GM19351 (cell line): ENCODE results near the gene REPS2.
"Not testable (repeated sequence)": the region's sequence is repeated elsewhere in the genome, so short reads cannot be mapped to it uniquely, and the experiment has no call there.

Source experiments
- ATAC-seq: cut with Tn5 transposase; IDR thresholded peaks from one replicate; pipeline ENCODE4 v1.9.1; 2021; ENCODE audit warnings: mild to moderate bottlenecking, moderate library complexity; ENCODE audit not compliant: unreplicated experiment

The REPS2 gene

DNA sequence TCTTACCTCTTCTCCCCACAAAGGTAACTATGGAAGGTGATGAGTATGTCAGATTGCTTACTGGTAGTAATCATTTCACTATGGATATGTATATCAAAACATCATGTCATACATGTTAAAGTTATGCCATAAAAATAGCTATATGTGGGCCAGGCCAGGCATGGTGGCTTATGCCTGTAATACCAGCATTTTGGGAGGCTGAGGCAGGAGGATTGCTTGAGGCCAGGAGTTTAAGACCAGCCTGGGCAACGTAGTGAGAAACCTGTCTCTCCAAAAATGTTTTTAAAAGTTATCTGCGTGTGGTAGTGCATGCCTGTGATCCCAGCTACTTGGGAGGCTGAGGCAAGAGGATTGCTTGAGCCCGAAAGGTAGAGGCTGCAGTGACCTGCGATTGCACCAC lies 16.2 kb downstream of the REPS2 start:
- not testable (repeated sequence) for ATAC-seq

DNA sequence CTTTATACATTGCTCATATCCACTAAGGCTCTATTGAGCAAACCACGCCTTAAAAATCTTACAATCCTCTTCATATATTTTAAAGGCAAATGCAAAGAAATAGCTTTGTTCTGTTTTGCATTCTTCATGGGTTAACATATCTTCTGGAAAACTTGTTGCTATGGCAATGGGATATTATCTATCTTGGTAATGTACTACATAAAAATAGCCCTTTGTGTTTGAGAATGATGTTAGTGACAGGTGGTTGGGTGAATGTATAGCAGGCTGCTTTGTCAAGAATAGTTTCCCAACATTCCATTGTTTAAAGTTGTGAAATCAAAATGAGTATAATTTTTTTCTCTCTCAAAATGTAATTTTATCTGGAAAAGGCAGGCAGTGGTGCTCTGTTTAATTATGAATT lies 16.8 kb downstream of the REPS2 start:
- no peak for ATAC-seq

DNA sequence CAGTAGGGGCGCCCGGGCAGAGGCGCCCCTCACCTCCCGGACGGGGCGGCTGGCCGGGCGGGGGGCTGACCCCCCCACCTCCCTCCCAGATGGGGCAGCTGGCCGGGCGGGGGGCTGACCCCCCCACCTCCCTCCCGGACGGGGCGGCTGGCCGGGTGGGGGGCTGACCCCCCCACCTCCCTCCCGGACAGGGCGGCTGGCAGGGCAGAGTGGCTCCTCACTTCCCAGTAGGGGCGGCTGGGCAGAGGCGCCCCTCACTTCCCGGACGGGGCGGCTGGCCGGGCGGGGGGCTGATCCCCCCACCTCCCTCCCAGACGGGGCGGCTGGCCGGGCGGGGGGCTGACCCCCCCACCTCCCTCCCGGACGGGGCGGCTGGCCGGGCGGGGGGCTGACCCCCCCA lies 18.5 kb downstream of the REPS2 start:
- not testable (repeated sequence) for ATAC-seq

DNA sequence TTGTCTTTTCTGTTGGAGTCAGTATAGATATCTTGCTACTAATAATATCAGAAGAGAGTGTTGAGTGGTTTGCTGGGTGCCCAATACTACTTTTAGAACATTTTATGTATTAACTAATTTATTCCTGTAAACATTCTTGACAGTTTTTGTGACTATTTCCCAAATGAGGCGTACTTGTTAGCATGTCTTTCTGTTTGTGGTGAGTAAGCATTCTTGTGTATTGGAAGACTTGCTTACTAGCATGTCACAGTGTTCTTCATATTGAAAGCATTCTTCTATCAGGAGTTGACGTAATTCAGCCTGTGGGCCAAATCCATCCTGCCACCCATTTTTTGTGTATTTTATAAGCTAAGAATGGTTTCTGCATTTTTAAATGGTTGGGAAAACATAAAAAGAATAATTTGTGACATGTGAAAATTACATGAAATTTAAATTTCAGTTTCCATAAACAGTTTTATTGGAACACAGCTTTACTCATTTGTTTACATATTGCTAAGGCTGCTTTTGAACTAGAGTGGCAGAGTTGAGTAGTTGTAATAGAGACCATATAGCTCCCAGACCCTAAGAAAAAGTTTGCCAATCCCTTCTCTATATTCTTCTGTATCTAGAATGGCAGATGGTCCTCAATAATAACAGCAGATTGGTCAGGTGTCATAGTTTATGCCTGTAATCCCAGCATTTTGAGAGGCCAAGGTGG lies 20.4 kb downstream of the REPS2 start:
- no peak for ATAC-seq

DNA sequence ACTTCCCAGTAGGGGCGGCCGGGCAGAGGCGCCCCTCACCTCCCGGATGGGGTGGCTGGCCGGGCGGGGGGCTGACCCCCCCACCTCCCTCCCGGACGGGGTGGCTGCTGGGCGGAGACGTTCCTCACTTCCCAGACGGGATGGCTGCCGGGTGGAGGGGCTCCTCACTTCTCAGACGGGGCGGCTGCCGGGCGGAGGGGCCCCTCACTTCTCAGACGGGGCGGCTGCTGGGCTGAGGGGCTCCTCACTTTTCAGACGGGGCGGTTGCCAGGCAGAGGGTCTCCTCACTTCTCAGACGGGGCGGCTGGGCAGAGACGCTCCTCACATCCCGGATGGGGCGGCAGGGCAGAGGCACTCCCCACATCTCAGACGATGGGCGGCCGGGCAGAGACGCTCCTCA lies 22.3 kb downstream of the REPS2 start:
- not testable (repeated sequence) for ATAC-seq

DNA sequence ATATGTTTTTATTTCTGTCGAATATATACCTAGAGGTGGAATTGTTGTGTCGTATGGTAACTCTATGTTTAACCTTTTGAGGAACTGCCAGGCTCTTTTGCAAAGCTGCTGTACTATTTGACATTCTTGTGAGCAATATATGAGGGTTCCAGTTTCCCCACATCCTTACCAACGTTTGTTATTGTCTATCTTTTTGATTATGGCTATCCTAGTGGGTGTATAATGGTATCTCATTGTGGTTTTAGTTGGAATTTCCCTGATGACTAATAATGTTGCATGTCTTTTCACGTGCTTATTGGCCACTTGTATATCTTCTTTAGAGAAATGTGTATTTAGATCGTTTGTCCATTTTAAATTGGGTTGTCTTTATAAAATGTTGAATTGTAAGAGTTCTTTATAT lies 24.5 kb downstream of the REPS2 start:
- ATAC-seq: no peak

DNA sequence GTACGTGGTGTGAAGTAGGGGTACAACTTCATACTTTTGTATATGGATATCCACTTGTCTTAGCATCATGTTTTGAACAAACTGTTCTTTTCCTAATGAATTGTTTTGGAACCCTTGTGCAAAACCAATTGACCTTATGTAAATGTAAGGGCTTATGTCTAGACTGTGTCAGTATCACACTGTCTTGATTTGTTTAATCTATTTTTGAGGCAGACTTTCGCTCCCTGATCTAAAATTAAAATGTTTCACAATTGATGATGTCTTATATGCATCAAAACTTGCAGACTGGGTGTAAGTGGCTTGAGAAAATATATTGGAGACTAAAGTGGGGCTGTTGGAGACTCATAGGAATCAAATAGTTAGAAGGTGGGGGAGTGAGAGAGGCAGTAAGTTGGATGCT lies 25.2 kb downstream of the REPS2 start:
- ATAC-seq: no peak

DNA sequence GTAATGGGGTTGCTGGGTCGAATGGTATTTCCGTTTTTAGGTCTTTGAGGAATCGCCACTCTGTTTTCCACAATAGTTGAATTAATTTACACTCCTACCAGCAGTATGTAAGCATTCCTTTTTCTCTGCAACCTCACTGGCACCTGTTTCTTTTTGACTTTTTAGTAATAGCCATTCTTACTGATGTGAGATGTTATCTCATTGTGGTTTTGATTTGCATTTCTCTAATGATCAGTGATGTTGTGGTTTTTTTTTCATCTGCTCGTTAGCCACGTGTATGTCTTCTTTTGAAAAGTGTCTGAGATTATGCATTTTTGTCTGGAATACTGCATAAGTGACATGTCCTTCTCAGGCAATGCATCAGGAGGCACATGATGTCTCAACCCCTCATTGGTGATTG lies 28.8 kb downstream of the REPS2 start:
- ATAC-seq: peak; percentile 55

DNA sequence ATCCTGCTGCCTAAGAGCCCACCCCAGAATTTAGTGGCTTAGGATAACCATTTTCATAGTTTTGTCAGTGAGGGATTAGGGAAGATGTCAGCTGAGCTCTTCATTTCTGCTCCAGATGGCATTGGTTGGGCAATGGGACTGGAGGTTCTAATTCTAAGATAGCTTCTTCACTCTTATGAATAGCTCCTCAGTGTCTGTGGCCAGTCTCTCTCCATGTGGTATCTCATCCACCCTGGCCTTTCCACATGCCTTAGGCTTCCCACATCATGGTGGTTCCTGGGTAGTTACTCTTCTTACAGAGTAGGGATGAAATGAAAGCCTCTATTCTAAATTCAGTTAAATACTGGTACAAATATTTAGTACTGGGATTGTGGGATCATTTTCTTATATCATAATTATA lies 31.3 kb downstream of the REPS2 start:
- no peak for ATAC-seq

DNA sequence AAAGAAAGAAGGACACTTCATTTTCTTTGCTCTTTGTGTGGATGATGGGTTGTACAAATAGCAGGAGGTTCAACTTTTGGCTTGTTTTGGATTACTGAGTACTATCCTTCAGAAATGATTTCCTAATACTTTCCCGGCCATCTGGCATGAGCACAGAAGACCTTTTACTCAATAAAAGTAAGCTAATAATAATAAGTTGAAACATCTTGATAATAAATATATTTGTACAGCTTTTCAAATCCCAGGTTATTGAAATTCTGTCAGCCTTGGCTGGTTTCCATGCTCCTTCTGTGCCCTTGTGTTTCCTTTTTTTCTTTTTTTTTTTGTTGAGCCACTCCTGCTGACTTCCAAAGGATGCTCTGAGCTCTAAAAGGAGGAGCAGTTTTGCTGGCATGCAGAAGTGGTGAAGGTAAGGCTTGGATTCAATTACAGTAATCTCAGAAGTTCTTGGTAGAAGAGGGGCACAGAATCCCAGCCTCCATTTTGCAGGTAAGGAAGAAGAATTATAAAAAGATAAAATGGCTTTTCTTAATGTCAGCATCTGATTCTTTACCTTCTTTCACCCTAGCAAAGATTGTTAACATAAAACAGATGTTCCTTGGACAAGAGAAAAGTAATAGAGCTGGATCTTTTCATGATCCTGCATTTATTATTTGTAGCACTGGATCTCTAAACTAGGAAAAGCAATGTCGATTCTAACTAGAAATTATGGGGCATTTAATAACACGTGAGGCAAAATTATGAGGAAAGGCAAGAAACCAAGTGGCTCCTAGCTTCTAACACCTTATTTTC lies 31.9 kb downstream of the REPS2 start:
- no peak for ATAC-seq

DNA sequence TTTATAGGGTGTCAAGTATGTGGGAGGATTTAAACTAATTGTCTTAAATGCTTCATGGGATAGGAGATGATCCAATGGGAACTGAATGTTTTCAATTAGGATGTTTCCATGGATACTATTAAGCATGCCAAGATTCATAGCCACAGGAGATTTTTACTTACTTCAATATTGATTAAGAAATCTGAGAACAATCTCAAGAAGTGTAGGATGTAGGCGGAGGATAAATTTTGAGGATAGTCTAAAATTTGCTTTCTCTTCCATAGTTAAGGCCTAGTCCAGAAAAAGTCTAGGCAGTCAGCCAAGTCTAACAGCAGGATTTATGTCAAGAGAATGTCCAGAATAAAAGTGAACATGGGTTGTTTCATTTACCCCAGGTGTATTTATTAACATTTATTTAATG lies 32.8 kb downstream of the REPS2 start:
- no peak for ATAC-seq

DNA sequence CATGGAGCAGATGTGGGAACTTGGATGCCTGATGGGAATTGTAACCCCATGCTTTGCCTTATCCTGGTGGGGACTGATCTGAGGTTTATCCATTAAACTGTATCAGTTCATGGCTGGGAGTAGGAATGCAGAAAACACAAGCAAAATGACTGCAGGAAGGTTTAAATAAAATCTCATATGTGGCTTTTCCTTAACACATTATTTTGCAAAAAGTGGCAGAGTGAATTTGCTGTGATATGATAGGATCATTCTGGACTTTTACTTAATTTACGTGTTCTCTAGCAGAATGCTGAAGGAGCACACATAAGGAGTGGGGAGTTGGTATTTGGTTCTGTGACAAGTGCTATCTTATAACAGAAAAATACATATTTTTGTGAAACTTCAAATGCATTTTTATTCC lies 34.8 kb downstream of the REPS2 start:
- ATAC-seq: no peak

DNA sequence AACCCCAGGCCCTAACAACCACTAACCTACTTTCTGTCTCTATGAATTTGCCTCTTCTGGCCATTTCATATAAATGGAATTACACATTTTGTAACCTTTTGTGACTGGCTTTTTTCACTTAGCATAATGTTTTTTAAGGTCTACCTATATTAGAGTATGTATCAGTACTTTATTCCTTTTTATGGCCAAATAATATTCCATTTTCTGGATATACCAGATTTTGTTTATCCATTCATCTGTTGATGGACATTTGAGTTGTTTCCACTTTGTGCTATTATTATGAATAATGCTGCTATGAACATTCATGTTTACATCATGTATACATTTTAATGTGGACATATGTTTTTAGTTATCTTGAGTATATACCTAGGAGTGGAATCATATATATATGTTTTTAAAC lies 35.5 kb downstream of the REPS2 start:
- no peak for ATAC-seq

DNA sequence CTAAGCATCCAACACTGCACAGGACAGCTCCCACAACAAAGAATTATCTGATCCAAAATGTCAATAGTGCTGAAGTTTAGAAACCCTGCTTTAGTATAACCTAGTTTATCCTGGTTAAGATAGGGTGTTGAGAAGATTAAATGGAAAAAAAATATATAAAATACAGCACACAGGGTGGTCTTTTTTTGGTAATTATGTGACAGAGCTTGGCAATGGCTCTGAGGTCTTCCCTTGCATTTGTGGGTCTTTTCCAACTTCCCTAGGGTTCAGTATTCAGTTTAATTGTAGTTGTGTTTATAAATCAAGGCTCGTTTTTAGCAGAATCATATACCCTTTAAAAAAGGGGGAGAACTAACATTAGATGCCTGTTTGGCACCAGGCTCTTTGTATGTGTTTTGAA lies 36.6 kb downstream of the REPS2 start:
- ATAC-seq: no peak

DNA sequence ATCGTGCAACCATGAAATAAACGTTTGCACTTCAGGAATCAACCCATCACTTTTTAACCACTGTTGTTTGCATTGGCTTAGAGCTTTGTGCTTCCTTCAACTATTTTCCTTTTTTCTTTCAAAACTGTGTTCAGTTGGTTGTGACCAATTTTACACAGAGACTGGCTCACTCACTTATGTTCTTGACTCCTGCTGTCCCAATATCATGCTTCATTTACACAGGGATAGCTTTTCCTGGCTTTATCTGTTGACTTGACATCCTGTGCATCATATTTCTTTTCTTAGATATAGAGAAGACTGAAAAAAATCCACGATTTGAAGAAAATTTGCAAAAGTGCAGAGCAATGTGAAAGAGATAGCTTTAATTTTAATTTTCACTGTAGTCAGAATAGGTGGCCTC lies 38.8 kb downstream of the REPS2 start:
- no peak for ATAC-seq

DNA sequence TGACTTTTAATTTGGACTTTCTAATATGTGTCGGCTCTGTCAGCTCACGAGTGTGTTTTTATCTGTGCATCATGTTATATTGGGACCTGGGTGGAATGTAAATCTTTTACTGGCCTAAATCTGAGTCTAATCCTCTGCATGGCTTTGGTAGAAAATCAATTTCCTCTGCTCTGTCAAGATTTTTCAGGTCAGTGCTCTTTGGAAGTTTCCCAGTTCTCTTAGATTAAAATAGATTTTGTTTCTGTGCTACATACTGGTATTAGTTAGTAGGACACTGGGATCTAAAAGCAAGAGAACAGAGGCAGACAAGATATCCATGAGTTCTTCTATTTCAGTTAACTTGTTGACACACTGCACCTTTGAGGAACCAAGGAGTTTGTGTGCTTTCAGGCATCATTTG lies 39.7 kb downstream of the REPS2 start:
- no peak for ATAC-seq

DNA sequence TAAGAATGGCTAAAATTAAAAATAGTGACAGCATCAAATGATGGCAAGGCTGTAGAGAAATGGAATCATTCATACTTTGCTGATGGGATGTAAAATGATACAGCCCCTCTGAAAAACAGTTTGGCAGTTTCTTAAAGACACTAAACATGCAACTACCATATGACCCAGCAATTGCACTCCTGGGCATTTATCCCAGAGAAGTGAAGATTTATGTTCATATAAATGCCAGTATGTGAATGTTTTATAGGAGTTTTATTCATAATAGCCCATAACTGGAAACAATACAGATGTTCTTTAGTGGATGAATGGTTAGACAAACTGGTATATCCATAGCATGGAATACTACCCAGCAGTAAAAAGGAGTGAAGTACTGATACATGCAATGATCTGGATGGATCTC lies 43.3 kb downstream of the REPS2 start:
- ATAC-seq: no peak

DNA sequence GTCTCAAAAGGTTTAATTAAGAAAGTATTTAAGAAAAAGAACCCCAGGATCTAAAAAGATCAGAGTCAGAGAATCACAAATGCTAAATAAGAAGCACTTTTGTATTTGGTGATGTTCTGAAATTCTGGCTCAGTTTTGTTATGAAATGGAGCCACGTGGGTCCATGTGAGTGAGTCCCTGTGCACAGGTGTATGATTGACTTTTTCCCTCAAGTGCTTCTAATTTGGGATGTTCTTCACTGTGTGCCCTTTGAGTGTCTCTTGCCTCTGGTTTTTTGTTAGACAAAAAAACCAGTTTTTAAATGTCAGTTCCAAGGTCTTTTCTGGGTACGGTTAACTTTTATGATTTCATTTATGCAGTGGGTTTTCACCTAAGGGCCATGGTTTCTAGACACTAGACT lies 44.4 kb downstream of the REPS2 start:
- ATAC-seq: no peak

DNA sequence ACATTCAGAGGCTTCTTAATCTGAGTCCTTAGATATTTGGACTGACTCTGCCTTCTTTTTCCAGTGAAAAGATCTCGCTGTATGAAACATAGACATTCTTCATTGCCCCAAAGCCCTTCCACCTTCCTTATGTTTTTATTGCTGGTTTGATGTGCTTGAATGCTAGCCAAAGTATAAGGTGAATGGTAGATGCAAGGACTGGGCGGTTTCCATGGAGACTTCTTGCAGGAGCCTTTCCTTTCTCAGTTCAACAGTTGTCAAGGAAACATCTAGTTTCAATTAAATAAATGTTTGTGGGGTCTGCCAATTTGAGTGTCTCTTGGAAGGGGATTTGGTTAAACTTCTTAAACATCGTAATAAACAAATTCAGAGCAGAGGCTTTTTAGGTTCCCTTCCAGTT lies 46.0 kb downstream of the REPS2 start:
- no peak for ATAC-seq

DNA sequence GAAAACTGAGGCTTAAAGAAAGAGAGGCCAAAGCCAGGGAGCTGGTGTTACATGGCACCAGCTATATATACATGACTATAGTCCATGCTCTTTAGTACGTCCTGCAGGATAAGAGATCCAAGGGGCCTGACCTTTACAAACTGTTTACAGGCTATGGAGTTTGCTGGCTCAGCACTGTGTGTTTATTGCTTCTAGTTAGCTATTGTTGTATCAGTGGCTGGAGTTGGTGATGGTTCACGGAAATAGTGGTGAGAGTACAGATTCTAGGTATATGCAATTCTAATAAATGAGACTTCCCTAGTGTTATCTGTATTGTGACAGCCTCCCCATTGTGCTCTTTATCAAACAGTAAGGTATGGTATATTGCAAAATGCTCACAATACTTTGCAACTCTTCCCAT lies 46.5 kb downstream of the REPS2 start:
- no peak for ATAC-seq

DNA sequence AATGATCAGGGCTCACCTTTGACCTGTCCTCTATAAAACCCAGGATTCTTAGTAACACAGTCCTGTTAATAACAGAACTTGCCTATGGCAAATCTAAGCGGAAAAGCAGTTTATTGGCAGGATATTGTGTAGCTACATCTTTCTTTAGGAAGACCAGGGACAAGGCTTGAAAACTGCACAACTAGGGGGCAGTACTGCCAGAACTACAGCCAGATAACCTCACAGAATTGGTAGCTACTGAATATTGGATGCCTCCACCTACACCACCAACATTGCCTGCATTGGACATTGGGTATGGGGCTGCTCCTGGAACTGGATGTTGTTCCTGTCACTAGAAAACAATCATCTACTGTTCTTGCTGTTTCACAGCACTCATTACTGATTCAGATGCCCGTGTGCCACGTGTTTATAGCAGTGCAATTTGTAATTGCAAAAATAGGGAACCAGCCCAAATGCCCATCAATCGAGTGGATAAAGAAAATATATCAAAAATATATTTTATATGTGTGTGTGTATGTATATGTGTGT lies 47.4 kb downstream of the REPS2 start:
- ATAC-seq: no peak

DNA sequence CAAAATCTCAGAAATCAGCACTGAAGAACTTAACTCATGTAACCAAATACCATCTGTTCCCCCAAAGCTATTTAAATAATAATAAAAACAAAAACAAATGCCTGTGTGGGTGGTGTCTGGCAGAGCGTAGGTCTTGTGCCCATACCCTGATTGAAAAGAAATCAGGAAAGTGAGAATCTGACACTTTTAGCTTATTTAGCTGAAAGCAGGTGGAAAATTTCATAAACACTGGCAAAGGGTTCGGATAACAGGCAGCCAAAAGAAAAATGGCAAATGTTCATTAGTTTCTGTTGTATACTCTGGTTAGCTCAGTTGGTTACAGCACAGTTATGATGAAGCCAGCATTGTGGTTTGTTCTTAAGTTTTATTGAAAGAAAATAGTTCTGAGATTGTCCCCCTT lies 48.3 kb downstream of the REPS2 start:
- no peak for ATAC-seq
